C4-2B (cell line): ENCODE data around the gene MSL3.

Source experiments
- CTCF ChIP-seq: fragments of 450-650 bp; conservative IDR thresholded peaks from 2 replicates; pipeline ENCODE4 v1.5.1; 2017; ENCODE audit warnings: mild to moderate bottlenecking
- ZFX ChIP-seq: fragments of 450-650 bp; IDR thresholded peaks from 2 replicates; pipeline ENCODE4 v1.6.1; 2017

GRCh38 chrX:11792461-11793421, 34.7 kb downstream of the MSL3 start:
- TF ChIP-seq CTCF: no peak
- TF ChIP-seq ZFX: no peak
